ENCODE results near the gene LONP2. TPM values are rescaled to one million over a fixed set of nuclear protein-coding genes. Genes with fewer than 3 reads are reported as not detected.

The LONP2 gene
- total and polyA plus RNA-seq, 2 of the 13 experiments (the other 11 are each of a cell fraction or from before 2014, with no cell fraction given): 39.2 to 63.3 TPM

DNA sequence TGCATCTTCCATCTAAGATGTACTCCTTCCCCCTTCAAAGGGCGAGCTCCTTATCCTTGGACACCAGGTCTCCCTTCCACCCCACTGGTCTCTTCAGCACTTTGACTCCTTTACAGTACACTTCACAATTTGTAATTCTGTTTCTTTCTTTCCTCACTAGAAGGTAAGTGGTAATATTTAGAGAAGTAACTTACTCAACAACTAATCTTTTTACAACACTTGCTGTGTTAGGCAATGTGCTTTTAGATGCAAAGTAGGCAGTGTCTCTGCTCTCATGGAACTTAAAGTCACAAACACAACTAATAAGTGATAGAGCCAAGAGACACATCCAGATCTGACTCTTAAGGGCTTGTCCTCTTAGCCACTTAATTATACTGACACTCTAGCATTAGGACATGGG lies 134.7 kb downstream of the LONP2 start (continued):
- TF ChIP-seq, protein P1, sequence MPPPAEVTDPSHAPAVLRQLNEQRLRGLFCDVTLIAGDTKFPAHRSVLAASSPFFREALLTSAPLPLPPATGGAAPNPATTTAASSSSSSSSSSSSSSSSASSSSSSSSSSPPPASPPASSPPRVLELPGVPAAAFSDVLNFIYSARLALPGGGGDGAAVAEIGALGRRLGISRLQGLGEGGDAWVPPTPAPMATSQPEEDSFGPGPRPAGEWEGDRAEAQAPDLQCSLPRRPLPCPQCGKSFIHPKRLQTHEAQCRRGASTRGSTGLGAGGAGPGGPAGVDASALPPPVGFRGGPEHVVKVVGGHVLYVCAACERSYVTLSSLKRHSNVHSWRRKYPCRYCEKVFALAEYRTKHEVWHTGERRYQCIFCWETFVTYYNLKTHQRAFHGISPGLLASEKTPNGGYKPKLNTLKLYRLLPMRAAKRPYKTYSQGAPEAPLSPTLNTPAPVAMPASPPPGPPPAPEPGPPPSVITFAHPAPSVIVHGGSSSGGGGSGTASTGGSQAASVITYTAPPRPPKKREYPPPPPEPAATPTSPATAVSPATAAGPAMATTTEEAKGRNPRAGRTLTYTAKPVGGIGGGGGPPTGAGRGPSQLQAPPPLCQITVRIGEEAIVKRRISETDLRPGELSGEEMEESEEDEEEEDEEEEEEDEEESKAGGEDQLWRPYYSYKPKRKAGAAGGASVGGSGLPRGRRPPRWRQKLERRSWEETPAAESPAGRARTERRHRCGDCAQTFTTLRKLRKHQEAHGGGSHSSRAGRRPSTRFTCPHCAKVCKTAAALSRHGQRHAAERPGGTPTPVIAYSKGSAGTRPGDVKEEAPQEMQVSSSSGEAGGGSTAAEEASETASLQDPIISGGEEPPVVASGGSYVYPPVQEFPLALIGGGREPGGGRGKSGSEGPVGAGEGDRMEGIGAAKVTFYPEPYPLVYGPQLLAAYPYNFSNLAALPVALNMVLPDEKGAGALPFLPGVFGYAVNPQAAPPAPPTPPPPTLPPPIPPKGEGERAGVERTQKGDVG (CRISPR knock-in tag; IDR thresholded peaks at IDR 0.05; ENCODE audit: borderline replicate concordance): no peak
- no peak for TF ChIP-seq ZFP36L1 (CRISPR knock-in tag; IDR thresholded peaks at IDR 0.05)
- TF ChIP-seq, protein P2, sequence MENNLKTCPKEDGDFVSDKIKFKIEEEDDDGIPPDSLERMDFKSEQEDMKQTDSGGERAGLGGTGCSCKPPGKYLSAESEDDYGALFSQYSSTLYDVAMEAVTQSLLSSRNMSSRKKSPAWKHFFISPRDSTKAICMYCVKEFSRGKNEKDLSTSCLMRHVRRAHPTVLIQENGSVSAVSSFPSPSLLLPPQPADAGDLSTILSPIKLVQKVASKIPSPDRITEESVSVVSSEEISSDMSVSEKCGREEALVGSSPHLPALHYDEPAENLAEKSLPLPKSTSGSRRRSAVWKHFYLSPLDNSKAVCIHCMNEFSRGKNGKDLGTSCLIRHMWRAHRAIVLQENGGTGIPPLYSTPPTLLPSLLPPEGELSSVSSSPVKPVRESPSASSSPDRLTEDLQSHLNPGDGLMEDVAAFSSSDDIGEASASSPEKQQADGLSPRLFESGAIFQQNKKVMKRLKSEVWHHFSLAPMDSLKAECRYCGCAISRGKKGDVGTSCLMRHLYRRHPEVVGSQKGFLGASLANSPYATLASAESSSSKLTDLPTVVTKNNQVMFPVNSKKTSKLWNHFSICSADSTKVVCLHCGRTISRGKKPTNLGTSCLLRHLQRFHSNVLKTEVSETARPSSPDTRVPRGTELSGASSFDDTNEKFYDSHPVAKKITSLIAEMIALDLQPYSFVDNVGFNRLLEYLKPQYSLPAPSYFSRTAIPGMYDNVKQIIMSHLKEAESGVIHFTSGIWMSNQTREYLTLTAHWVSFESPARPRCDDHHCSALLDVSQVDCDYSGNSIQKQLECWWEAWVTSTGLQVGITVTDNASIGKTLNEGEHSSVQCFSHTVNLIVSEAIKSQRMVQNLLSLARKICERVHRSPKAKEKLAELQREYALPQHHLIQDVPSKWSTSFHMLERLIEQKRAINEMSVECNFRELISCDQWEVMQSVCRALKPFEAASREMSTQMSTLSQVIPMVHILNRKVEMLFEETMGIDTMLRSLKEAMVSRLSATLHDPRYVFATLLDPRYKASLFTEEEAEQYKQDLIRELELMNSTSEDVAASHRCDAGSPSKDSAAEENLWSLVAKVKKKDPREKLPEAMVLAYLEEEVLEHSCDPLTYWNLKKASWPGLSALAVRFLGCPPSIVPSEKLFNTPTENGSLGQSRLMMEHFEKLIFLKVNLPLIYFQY (CRISPR knock-in tag; IDR thresholded peaks at IDR 0.05; ENCODE audit: borderline replicate concordance): no peak
- no peak for TF ChIP-seq SMC3 (IDR thresholded peaks at IDR 0.05; ENCODE audit: low read length)
- TF ChIP-seq, protein P3, sequence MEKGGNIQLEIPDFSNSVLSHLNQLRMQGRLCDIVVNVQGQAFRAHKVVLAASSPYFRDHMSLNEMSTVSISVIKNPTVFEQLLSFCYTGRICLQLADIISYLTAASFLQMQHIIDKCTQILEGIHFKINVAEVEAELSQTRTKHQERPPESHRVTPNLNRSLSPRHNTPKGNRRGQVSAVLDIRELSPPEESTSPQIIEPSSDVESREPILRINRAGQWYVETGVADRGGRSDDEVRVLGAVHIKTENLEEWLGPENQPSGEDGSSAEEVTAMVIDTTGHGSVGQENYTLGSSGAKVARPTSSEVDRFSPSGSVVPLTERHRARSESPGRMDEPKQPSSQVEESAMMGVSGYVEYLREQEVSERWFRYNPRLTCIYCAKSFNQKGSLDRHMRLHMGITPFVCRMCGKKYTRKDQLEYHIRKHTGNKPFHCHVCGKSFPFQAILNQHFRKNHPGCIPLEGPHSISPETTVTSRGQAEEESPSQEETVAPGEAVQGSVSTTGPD (CRISPR knock-in tag; IDR thresholded peaks at IDR 0.05): no peak
